Smooth muscle cell of the brain vasculature (primary cell): ENCODE results near the gene TMEM259.

Source experiments
- DNase-seq: peaks from one replicate; pipeline ENCODE4 v3.0.0-alpha.2; 2012; ENCODE audit warnings: low read depth, low spot score

TMEM259 gene

DNA sequence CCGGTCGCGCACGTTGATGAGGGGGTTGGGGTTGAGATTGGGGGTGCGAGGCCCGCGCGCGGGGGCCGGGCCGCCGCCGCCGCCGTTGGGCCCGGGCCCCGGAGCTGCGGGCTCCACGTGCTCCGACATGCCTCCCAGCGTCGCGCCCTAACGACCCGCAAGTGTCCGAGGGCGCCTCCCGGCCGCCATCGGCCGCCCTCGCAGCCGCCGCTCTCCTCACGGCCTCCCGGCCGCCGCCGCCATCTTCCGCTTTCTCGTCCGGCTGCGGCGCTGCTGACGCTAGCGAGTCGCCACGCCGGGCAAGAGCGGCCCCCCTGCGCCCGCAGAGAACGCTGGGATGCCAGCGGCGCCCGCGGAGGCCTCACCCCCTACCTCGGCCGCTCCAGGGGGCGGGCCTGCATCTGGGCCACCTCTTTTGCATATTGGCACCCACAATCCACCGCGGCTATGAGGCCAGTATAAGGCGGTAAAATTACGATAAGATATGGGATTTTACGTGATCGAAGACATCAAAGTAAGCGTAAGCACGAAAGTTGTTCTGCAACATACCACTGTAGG lies at the start of gene TMEM259:
TSS of gene TMEM259 (minus strand) at position 256 of the 558 bp plus-strand sequence. CDS start at position 129, 127 bp downstream.
- peak; percentile 91 for DNase-seq

DNA sequence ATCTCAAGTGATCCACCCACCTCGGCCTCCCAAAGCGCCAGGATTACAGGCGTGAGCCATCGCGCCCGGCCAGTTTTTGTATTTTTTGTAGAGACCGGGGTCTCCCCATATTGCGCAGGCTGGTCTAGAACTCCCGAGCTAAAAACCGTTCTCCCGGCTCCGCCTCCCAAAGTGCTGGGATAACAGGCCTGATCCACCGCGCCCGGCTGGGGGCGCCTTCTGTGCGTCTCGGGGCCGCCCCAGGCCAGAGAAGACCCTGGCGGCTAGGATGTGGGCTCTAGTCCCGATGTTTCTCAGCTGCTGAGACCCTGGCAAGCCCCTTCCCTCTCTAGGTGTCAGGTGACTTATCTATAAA lies 49.6 kb upstream of the TMEM259 start:
- no peak for DNase-seq

DNA sequence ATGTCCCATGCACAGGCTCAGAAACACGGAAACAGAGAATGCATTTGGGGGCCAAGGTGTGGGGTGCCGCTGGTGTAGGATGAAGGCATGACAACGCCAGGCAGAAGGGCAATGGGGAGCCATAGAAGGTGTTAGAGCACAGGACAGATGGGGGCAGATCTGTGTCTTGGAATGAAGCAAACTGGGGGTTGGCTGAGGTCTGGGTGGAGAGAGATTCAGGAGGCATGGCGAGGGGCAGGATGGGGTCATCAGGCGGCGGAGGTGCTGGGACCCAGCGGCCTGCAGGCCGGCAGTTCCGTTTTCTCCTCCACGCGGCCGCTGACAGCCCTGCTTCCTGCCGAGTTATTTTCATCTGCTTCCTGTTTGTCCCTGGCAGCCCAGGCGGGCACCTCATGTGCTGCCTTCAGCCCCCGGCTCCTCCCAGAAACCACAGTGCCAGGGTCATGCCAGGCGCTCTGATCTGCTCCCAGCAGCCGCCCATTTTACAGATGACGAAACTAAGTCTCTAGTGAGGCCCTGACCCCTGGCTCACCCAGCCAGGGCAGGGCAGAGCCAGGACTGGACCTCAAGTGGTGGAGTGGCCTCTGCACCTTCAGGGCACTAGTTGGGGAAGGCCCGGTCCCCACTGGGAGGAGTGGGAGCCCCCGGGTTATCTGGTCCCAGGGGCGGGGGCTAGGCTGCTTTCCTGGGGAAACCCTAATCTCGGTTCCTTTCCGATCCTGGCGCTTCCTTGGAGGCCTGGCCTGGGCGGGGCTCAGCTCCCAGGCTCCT lies 48.3 kb upstream of the TMEM259 start:
- DNase-seq = no peak

DNA sequence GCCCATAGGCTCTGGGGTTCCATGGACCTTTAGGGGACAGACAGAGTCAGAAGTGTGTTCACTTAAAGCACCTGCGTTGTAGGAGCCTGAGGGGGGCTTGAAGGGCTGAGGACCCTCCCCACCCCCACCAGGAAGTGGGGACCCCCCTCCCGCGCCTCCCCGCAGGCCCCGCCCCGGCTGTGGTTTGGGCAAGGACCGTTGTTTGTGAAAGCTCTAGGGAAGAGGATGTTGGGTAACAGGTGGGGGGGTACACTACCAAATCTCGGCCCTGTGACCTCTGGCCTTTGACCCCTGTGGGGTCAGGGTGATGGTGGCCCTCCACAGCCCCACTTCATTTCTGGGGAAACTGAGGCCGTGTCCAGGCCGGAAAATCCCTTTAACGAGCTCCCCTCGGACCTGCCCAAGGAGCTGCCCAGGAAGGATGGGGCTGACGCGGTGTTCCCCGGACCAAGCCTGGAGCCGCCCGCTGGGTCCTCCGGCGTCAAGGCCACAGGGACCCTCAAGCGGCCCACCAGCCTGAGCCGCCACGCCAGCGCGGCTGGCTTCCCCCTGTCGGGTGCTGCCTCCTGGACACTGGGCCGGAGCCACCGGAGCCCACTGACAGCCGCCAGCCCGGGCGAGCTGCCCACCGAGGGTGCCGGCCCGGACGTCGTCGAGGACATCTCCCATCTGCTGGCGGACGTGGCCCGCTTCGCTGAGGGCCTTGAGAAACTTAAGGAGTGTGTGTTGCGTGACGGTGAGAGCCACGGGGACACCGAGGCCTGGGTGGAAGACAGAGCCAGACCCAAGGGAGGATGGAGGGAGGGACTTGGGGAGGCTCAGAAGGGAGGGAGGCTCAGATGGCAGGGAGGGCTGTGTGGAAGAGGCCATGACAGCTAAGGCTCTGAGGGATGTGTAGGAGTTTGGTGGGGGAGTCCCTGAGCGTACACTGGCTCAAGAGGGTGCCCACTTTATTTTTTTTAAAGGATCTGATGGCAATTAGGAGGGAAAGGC lies 47.4 kb upstream of the TMEM259 start:
- DNase-seq = no peak

DNA sequence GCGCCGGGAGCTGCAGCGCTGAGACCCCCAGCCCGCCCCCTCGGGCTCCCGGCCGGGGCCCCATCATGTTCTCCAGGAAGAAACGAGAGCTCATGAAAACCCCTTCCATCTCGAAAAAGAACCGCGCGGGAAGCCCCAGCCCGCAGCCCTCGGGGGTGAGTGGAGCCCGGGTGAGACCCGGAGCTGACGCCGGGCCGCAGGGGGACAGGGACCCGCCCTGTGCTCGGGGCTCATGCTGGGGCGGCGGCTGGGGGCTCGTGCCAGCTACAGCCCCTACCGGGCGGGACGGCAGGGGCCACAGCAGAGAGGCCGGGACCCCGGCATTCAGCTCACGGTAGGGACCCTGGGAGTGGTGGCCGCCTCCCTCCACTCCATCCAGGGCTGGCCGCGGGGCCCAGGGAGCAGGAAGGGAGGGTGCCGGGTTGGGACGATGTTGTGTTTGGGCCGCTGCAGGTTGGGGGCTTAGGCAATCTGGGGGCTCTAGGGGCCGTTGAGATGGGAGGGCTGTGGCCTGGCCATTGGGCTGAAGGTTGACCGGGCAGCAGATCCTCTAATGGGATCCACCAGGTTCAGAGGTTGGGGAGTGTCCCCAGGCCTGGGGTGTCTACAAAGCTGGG lies 46.5 kb upstream of the TMEM259 start:
- no peak for DNase-seq

DNA sequence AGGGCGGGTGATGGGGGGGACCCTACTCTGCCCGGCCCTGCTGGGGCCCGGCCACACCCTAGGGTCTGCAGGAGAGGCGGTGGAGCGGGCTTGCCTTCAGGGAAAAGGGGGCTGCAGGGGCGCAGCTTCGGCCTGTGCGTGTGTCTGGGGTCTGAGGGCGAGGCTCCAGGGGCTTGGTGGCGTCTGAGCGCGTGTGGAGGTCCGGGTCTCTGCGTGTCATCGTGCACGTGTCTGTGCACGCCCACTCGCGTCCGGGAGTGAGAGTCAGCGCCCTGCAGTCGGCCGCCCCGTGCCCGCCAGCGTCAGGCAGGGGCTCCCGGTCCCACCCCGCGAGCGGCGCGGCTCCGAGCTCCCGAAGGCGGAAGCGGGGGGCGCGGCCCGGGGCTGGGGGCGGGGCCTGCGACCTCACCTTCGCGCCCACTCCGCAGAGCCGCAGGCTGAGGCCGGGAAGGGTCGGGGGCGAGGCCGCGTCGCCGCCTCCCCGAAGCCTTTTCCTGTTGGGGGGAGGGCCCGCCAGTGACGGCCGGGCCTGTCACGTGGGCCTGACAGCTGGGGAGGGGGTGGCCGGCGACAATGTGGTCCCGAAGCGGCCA lies 45.9 kb upstream of the TMEM259 start, which contains the start of gene ARHGAP45:
TSS of gene ARHGAP45 (plus strand) at position 420 of the 593 bp plus-strand sequence. CDS start 239 bp downstream, outside the sequence.
- no peak for DNase-seq

DNA sequence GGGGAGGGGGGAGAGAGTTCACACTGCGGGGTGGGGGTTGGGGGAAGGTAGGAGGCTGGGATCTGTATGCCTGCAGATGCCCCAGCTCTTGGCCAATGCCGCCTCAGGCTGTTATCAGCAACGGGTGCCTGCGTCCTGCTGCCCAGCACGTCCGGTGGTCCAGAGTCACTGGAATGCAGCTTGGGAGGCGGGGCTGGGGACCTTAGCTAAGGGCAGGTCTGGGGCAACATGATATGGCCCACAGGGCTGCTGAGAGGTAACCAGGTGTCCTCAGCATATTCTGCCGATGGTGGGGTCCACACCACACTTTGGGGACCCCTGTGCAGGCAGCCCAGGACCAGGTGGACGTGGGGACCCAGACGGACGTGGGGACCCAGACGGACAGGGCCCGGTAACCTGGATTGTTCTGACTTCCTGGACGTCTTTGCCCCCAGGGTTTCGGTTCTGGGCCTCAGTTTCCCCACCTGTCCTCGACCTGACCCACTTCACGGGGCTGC lies 45.4 kb upstream of the TMEM259 start:
- DNase-seq = no peak

DNA sequence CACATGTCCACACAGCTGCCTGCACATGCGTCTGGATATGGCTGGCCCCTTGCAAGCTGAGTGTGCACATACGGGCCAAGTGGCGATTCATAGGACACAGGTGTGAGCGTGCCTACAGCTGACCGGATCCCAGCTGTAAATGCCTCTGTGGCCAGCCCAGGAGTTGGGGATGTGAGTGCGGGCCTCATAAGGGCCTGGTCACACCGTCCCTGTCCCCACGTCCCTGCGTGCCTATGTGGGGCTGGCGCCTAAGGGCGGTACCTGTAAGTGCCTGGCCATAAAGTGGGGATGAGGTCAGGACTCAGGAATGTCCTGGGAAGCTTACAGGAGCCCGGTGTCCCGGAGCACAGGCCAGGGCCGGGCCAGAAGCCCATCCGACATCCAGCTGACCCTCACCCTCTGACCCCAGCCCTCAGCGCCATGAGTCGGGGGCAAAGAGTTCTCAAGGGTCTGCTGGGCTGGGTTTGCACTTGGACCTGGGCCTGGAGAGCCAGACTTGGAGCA lies 44.7 kb upstream of the TMEM259 start:
- no peak for DNase-seq

DNA sequence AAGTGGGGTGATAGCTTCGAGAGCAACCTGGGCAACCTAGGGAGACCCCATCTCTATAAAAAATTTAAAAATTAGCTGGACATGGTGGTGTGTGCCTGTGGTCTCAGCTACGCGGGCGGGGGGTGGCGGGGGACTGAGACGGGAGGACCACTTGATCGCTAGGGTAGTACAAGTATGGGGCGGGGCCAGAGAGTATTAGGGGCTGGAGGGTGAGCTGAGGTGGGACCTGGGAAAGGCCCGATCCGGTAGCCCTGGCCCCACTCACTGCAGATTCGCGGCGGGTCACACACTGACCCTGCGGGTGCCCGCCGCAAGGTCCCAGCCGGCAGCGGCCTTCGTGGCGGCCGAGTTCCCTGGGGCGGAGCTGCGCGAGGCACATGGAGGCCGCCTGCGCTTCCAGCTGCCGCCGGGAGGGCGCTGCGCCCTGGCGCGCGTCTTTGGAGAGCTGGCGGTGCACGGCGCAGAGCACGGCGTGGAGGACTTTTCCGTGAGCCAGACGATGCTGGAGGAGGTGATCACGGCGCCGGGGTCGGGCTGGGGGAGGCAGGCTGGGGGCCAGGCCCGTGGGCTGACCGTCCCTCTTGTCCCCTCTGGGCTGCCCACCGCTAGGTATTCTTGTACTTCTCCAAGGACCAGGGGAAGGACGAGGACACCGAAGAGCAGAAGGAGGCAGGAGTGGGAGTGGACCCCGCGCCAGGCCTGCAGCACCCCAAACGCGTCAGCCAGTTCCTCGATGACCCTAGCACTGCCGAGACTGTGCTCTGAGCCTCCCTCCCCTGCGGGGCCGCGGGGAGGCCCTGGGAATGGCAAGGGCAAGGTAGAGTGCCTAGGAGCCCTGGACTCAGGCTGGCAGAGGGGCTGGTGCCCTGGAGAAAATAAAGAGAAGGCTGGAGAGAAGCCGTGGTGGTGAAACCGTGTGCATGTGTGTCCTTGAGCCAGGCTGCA lies 44.0 kb upstream of the TMEM259 start:
- DNase-seq = no peak

DNA sequence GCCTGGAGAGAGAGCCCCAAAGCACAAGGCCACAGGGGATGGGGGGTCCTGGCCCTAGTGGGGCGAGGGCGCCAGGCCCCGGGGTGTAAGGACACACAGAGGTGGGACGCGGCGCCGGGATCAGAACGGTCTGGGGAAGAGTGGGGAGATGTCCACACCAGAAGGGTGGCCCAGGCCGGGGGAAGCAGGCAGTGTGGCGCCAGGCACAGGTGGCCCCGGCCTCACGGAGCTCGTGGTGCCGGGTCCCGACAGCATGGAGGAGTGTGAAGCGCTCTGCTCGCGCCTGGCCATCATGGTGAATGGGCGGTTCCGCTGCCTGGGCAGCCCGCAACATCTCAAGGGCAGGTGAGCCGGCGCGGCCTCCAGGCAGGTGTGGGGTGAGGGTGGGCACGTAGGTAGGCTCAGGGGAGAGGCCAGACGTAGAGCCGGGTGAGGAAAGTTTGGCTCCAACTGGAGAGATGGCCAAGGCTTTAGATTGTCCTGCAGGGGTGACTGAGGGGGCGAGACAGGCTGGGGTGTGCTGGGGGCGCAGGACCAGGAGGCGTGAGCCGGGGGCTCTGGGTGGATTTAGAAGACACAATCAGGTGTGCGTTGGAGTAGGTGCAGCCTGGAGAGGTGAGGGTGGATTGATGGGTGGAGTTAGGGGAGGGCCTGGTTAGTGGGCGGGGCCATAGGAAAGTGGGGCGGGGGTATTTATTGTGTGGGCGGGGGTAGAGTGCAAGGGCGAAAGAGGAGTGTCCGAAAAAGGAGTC lies 43.2 kb upstream of the TMEM259 start:
- DNase-seq = no peak

DNA sequence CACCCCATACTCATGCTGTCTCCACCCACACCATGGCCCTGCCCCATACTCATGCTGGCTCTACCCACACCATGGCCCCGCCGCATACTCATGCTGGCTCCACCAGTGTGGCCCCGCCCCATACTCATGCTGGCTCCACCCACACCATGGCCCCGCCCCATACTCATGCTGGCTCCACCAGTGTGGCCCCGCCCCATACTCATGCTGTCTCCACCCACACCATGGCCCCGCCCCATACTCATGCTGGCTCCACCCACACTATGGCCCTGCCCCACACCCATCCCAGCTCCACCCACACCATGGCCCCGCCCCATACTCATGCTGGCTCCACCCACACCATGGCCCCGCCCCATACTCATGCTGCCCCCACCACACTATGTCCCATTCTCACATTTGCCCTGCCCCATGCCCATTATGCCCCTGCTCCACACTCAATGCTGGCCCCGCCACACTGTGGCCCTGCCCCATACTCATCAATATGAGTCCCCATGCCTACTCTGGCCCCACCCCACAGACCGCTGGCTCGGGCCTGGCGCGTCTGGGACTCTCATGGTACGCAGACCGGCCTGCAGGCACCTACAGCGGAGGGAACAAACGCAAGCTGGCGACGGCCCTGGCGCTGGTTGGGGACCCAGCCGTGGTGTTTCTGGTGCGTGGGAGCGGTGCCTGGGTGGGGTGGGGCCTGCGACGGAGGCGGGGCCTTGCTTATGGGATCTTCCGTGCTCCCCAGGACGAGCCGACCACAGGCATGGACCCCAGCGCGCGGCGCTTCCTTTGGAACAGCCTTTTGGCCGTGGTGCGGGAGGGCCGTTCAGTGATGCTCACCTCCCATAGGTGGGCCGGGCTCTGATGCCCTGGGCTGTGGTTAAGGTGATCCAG lies 42.3 kb upstream of the TMEM259 start:
- no peak for DNase-seq

DNA sequence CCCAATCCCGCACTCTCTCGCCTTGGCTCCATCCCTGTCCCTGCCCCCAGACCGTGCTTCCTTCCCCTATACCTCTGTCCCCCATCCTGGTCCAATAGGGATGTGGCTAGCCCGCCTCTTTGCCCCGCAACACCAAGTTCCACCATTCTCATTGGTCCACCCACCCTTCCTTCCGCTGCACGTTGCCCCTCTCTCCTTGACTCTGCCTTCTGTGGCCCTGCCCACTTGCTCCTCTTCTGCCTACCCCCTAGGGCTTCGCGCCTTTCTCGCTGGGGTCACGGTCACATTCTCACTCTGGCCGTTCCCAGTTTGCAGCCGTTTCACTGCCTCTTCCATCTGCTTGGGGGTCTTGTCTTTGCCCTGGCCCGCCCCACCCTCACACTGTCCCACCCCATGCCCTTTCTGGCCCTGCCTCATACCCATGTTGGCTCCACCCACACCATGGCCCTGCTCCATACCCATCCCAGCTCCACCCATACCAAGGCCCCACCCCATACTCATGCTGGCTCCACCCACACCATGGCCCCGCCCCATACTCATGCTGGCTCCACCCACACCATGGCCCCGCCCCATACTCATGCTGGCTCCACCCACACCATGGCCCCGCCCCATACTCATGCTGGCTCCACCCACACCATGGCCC lies 41.6 kb upstream of the TMEM259 start:
- no peak for DNase-seq

DNA sequence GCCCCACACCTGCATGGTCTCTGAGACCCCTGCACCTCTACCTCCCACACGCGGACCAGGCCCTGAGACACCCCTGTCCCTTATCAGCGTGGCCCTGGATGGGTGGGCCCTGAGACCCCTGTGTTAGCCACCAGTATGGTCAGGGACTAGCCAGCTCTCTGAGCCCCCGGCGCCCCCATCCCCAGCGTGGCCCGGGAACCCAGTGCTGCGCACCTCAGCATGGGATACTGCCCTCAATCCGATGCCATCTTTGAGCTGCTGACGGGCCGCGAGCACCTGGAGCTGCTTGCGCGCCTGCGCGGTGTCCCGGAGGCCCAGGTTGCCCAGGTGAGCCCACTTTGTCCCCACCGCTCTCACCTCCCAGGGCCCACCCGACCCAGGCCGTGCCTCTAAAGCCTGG lies 41.1 kb upstream of the TMEM259 start:
- DNase-seq = no peak

DNA sequence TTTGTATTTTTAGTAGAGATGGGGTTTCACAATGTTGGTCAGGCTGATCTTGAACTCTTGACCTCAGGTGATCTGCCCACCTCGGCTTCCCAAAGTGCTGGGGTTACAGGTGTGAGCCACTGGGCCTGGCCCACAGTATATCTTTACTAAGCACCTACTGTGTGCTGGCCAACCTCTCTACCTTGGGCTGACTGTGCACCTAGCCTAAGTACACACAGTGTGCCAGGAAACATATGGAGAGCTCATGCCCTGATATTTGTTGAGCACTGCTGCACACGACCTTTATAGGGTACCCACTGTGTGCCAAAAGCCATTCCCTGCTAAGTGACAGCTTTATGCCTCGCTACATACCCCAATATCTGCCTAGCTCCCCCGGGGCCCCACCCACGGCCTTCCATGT lies 39.8 kb upstream of the TMEM259 start:
- no peak for DNase-seq

DNA sequence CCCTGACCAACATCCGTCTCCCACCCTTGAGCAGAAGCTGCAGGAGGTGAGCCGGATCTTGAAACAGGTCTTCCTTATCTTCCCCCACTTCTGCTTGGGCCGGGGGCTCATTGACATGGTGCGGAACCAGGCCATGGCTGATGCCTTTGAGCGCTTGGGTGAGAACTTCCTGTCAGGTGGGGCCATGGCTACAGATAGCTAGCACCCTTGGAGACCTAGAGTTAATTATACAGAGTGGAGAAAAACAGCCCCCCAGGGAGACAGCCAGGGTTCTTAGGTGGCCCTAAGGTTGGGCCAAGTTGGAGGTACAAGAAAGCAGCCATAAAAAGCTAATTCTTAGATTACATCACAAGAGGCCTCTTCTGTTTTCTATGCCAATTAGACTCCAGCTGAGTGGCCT lies 37.2 kb upstream of the TMEM259 start:
- no peak for DNase-seq

DNA sequence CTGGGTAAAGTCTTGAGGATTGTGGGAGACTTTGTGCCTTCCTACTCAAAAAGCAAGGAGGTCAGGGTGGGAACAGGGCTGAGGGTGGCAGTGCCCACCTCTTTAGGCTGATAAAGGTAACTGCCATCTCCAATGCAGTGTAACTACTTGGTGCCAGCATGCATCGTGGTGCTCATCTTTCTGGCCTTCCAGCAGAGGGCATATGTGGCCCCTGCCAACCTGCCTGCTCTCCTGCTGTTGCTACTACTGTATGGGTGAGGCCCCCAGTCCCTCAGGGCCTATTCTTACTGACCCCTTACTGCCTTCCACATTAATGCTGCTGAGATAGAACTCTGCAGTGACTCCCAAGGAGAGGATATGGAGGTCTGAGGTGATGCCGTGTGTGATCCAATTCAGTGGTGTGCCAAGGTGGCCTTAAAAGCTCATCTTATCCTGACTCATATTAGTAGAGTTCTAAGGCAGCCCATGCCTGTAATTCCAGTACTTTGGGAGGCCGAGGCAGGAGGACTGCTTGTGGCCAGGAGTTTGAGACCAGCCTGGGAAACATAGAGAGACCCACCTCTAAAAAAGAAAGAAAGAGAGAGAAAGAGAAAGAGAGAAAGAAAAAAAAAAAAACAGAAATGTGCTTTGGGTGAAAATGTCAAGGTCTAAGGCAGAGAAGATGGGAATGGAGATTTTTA lies 36.4 kb upstream of the TMEM259 start:
- no peak for DNase-seq
